Adrenal gland (tissue), 5 donors: Measurements from ENCODE around the gene ABCF3.

Experiments
- CTCF ChIP-seq, 6 experiments: fragments of 450-650 bp in 4 of 6; fragments of 200-600 bp in 2 of 6; sonication (generic) in 1 of 6; IDR thresholded peaks; 1 replicate in 5 of 6; 2 replicates in 1 of 6; pipeline versions ENCODE4 v1.5.1 to v1.8.0; 2016 to 2021; ENCODE audit warnings: antibody characterized with exemption in 6 of 6, mild to moderate bottlenecking in 2 of 6, moderate library complexity in 1 of 6
- POLR2A ChIP-seq, 2 donors: fragments of 450-650 bp; IDR thresholded peaks; one replicate each; pipeline ENCODE4 v1.6.1; 2017; ENCODE audit warnings: antibody characterized with exemption in 2 of 2, mild to moderate bottlenecking in 2 of 2, moderate library complexity in 1 of 2
- donor health status: DM: no; HTN: no; CAD: no.

- TF ChIP-seq POLR2A (IDR thresholded peaks at IDR 0.05), result no peak
- TF ChIP-seq CTCF (IDR thresholded peaks at IDR 0.05), result no peak
Measured at GRCh38 chr3:184177767-184178306, 8.2 kb upstream of the ABCF3 start.
